IPS-18c (cell line): ENCODE measurements around the gene TMEM269.

ENCODE experiments used
- H3K4me3 ChIP-seq: 2 replicates; pipeline ENCODE4 v1.7.0; 2013; ENCODE audit warnings: low read depth, mild to moderate bottlenecking, low read length, moderate library complexity; ENCODE audit not compliant: insufficient read depth
- H3K9me3 ChIP-seq: one replicate; pipeline ENCODE4 v1.6.1; 2013; ENCODE audit warnings: mild to moderate bottlenecking, low read length, moderate library complexity; ENCODE audit not compliant: control insufficient read depth, insufficient read depth

TMEM269 gene

GRCh38 chr1:42831273-42831672 lies 46.5 kb downstream of the TMEM269 start:
- Histone ChIP-seq H3K4me3 (no peak overlapping the region), H3K9me3 (no peaks in the 10 kb centered on the region)

DNA sequence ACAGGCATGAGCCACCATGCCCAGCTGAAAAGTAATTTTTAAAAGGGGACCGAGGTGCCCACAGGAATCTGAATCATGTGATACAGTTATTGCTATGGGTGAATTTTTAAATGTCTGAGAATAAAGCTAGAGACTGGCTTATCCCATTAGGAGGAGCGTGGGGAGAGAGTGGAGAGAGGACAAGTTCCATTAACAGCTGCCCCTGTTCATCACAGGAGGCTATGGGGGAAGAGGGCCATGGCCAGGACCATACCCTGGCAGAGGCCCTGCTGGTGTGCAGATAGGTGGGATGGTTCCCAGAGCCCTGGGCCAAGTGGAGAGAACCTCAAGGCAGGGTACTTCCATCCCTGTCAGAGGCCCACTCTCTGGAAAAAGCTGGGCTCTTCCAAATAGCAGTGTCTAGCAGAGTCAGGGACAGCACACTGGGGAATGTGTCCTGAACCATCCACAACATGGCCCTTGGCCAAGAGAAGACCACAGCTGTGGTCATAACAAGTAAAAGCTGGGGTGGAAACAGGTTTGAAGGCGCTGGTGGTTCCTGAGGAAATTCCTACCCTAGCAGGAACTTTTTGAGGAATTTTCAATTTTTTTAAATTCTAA lies 48.0 kb downstream of the TMEM269 start:
- H3K9me3 ChIP-seq: no peaks in the 10 kb centered on the region
- H3K4me3 ChIP-seq: no peak overlapping the region

GRCh38 chr1:42833981-42834380 lies 49.2 kb downstream of the TMEM269 start:
- Histone ChIP-seq H3K4me3 (no peak overlapping the region), H3K9me3 (no peaks in the 10 kb centered on the region)

DNA sequence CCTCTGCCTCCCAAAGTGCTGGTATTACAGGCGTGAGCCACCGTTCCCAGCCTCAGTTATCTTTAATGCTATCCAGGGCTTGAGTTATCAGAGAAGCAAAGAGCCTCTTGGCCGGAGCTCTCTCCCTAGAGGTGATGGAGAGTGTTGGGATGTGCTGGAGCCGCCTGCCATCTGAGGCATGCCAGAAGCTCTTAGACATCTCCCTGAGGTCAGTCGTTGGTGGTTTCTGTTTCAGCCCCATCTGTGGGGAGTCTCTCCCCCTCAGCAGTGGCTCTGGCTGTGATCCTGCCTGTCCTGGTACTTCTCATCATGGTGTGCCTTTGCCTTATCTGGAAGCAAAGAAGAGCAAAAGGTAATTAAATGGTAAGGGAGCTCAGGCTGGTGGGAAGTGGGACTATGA lies 50.0 kb downstream of the TMEM269 start:
- Histone ChIP-seq H3K9me3 (no peaks in the 10 kb centered on the region), H3K4me3 (no peak overlapping the region)

GRCh38 chr1:42835422-42835821 lies 50.6 kb downstream of the TMEM269 start:
- no peaks in the 10 kb centered on the region for H3K9me3 ChIP-seq
- H3K4me3 ChIP-seq: no peak overlapping the region

DNA sequence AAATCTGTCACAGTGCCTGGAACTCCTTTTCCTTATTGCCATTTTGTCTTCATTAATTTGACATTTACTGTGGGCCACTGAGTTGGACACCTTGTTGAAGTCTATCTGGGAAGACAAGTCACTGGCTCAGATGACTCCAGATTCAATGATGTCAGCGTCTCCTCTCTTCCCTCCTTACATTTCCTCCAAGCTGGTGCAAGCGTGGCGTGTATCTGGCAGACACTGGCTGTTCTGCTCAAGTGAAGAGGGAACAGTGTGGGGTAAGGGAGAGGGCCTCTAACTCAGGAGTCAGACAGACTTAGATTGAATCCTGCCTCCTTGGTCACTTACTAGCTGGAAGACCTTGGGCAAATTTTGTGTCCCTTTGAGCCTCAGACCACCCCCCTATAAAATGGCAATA lies 52.9 kb downstream of the TMEM269 start:
- Histone ChIP-seq H3K4me3 (no peak overlapping the region), H3K9me3 (no peaks in the 10 kb centered on the region)

DNA sequence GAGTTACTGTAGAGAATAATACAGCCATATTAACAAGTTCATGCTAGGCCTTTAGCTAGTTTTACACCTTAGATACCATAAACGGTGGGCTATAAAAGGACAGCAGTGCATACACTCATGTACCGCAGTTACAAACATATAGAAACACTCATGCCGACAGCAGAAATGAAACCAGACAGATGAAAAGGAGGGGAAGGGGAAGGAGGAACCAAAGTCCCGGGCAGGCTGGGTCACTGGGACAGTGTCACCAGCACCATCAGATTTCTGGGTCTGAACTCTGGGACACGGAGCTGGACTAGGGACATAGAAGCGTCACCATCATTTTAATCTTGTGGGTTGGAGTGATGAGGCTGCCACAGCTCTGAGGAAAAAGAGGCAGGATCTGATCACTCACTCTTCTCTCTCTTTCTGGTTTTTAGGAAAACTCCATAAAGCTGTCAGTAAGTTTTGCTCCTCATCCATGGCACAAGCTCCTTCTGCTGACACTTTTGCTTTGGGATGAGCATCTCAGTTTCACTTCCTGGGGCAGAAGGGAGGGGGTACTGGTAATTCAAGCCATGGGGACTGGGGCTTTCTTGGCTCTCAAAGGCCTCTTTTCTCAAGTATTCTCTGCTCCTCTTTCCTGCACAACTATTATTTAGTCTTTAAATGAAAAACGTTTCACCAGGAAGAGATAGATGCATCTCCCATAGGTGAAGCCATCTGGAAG lies 53.8 kb downstream of the TMEM269 start:
- Histone ChIP-seq H3K9me3 (no peaks in the 10 kb centered on the region), H3K4me3 (no peak overlapping the region)

DNA sequence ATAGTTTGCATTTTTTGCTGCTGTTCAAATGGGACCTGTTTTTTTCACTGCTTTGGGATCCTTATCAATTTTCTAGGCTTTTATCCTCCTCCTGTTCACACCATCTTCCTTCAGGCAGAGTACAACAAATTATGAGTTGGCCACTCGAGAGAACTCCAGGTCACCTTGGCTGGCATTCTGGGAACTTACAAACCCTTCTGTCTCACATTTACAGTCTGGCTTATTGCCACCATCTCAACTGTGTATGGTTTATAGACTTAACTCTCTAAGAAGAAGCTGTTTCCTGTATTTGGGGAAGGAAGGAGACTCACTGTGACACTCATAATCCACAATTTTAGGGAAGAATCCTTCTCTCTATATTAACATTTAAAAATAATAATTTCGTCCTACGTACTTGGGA lies 56.2 kb downstream of the TMEM269 start:
- Histone ChIP-seq H3K9me3 (no peaks in the 10 kb centered on the region), H3K4me3 (no peak overlapping the region)

- no peaks in the 10 kb centered on the region for H3K9me3 ChIP-seq
- no peak overlapping the region for H3K4me3 ChIP-seq
These were observed 56.8 kb downstream of the TMEM269 start for GRCh38 chr1:42841440-42842147.

DNA sequence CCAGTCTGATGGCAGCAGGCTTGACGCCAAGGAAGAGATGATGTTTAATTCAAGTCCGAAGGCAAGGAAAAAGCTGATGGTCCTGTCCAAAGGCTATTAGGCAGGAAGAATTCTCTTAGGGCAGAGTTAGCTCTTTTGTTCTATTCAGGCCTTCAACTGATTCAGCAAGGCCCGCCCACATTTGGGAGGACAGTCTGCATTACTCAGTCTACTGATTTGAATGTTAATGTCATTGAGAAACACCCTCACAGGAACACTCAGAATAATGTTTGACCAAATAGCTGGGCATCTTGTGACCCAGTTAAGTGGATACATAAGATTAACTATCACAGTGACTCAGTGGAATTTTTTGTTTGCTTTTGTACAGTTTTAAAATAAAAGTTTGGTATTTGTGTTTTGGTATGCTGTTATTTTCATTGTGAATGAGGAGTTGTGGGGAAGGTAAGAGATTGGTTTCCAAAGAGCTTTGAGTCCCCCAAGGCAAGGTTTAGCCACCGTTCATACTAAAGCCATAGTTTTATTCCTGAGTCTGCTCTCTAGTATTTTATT lies 59.9 kb downstream of the TMEM269 start:
- no peaks in the 10 kb centered on the region for H3K9me3 ChIP-seq
- H3K4me3 ChIP-seq: no peak overlapping the region

DNA sequence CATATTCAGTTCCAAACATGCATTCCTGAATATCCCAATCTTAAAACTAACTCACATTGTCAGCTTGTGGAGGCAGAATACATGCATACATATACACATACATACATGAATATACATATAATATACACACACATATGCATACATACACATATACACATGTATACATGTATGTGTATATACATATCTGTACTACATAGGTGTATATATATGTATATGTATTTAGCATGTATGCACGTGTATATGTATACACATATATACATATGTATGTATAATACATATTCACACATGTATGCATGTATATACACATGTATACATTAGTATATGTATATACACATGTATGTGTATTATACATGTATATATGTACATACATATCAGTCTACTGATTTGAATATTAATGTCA lies 60.4 kb downstream of the TMEM269 start:
- Histone ChIP-seq H3K9me3 (no peaks in the 10 kb centered on the region), H3K4me3 (no peak overlapping the region)

DNA sequence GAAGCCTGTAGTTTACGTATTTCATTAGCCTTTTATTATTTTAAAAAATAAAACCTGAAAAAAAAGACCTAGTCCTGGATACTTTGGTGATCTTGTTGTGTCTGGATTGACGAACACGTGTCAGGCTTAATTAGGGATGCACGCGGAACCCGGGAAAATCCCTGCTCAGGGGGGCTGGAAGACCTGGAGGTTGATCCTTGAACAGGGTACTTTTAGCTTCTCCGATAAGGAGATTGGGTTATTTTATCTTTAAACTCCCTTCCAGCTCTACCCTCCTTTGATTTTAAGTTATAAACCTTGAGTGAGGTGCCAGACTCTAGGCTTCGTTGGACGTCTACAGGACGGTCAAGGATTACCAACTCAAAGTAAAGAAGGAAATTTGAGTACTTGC lies 61.1 kb downstream of the TMEM269 start:
- Histone ChIP-seq H3K4me3 (peak overlapping the region; percentile 57), H3K9me3 (no peaks in the 10 kb centered on the region)

DNA sequence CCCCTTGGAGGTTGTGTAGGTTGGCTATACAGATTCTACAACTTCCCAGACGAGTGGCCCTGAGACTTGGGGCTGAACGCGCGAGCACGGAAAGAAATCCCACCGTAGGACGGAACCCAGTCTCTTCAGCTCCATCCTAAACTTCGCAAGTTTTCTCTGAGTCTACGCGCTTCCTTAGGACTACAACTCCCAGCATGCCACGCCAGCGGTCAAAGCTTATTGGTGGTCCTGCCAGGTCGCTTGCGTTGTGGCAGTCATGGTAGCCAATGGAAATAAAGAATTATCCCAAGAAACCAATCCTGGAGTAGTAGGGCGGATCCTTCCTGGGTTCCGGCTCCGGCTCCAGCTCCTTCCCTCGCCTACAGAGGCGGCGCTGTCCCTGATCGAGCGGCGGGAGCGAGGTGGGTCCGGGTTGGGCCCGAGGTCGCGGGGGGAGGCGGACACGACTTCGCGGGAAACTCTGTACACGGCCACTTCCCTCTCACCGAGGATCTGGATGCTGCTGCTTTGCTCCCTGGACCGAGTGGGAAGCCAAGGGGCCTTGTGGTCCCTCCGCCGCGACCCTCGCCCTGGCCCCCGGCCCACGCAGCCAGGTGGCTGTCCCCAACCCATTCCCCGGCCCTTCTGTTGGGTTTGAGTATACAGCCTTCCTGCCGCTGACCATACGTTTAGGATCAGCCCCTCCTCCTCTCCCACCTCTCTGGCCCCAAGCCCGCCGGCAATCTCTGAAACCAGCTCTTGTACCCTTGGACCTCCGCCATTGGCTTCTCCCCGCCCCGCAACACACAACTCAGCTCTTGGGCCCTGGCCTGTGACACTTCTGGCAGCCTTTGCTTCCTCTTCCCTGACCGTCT lies 61.7 kb downstream of the TMEM269 start, which contains the start of gene ZNF691:
TSS of gene ZNF691 (plus strand) at position 357 of the 854 bp plus-strand sequence. CDS start 3,046 bp downstream, outside the sequence.
- peak within 1 kb of the TSS; percentile 88 for H3K4me3 ChIP-seq
- H3K9me3 ChIP-seq: peaks cover 2% of the 10 kb centered on the region

GRCh38 chr1:42847111-42847595 lies 62.4 kb downstream of the TMEM269 start:
- peak overlapping the region; percentile 88 for H3K4me3 ChIP-seq
- peaks cover 2% of the 10 kb centered on the region for H3K9me3 ChIP-seq

- H3K9me3 ChIP-seq: peaks cover 2% of the 10 kb centered on the region
These were observed 63.1 kb downstream of the TMEM269 start for GRCh38 chr1:42847721-42848460.

DNA sequence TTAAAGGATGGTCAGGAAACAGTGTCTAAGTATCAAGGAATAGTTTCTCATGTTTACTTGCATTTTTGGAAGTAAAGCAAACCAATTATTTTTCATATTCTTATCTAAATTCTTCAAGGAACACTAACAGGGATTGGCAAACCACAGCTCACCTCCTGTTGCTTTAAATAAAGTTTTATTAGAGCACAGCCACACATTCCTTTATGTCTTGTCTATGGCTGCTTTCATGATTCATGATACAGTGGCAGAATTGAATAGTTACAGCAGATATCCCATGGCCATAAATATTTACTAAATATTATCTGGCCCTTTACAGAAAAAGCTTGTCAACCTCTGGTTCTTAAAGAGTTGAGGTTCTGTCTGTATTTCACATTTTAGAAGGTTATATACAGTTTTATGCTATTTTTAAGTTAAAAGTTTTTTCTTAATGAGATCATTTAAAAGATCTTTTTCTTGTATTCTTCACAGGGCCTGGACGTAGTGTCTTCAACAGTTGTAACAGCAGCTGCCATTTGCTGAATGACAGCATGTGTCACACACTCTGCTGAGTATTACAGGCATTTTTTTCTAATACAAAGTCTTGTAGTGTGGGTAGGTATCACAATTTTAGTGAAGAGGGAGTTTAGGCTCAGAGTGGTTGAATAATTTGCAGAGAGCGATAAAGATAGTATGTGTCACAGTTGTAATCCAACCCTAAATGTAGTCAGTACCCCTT lies 64.2 kb downstream of the TMEM269 start:
- Histone ChIP-seq H3K4me3 (no peak overlapping the region), H3K9me3 (peaks cover 2% of the 10 kb centered on the region)

More at GRCh38 chr1:42847721-42848460, 63.1 kb downstream of the TMEM269 start:
- H3K4me3 ChIP-seq: peak overlapping the region; percentile 88; the same call in 1 of the 2 replicates
